Upper lobe of left lung (tissue), 6 donors: ENCODE measurements around the gene KRTAP10-2. TPM values are rescaled to one million over a fixed set of nuclear protein-coding genes. Genes with fewer than 3 reads are reported as not detected.
"Not testable (repeated sequence)": the region's sequence is repeated elsewhere in the genome, so short reads cannot be mapped to it uniquely, and the experiment has no call there.

Source experiments
- ATAC-seq, 2 donors: fragments of 200-7000 bp; cut with Tn5 transposase; one replicate each; pipeline ENCODE4 v1.9.1; 2022; ENCODE audit warnings: mild to moderate bottlenecking in 2 of 2, moderate library complexity in 2 of 2; ENCODE audit not compliant: low FRiP score in 2 of 2
- DNase-seq, 2 donors: peaks; one replicate each; pipeline ENCODE4 v3.0.0-alpha.2; 2019 to 2020
- H3K27ac ChIP-seq, 4 donors: fragments of 200-600 bp; sonication (generic); one replicate each; pipeline ENCODE4 v1.5.1; 2016 to 2019
- H3K27me3 ChIP-seq, 4 donors: fragments of 200-600 bp; sonication (generic); one replicate each; pipeline ENCODE4 v1.5.1; 2017 to 2019
- H3K36me3 ChIP-seq, 4 donors: fragments of 200-600 bp; sonication (generic); one replicate each; pipeline ENCODE4 v1.5.1; 2016 to 2019
- H3K4me1 ChIP-seq, 4 donors: fragments of 200-600 bp; sonication (generic); one replicate each; pipeline ENCODE4 v1.5.1; 2018 to 2019
- H3K4me3 ChIP-seq, 4 donors: fragments of 200-600 bp; sonication (generic); one replicate each; pipeline ENCODE4 v1.5.1; 2017 to 2019; ENCODE audit warnings: mild to moderate bottlenecking in 2 of 4, moderate library complexity in 1 of 4
- H3K9me3 ChIP-seq, 4 donors: fragments of 200-600 bp; sonication (generic); one replicate each; pipeline ENCODE4 v1.5.1; 2018 to 2019
- CTCF ChIP-seq, 6 experiments: fragments of 450-650 bp in 4 of 6; fragments of 200-600 bp in 2 of 6; sonication (generic) in 2 of 6; IDR thresholded peaks; one replicate each; pipeline ENCODE4 v1.5.1; 2016 to 2019; ENCODE audit warnings: antibody characterized with exemption in 6 of 6
- EP300 ChIP-seq, 4 donors: sonication (generic); formaldehyde crosslinking; IDR thresholded peaks; one replicate each; pipeline ENCODE4 v1.5.1; 2017; ENCODE audit warnings: antibody characterized with exemption in 4 of 4, control low read depth in 2 of 4
- POLR2A ChIP-seq, 4 donors: fragments of 450-650 bp; IDR thresholded peaks; one replicate each; pipeline ENCODE4 v1.5.1; 2016 to 2017; ENCODE audit warnings: antibody characterized with exemption in 4 of 4, mild to moderate bottlenecking in 2 of 4
- POLR2AphosphoS5 ChIP-seq, 2 donors: sonication (generic); formaldehyde crosslinking; IDR thresholded peaks; one replicate each; pipeline ENCODE4 v1.5.1; 2017; ENCODE audit warnings: antibody characterized with exemption in 2 of 2
- WGBS, 2 donors: methylation state at CpG; one replicate each; pipeline ENCODE4 v1.1.5; 2017 to 2018; 5-methylcytosine and 5-hydroxymethylcytosine counted together
- total RNA-seq, 6 donors: library from RNA; depleted of rRNA in 4 of 6; stranded (reverse); fragments of >200 nt in 4 of 6; gene quantifications; one replicate each; pipeline versions ENCODE4 v1.1.0 to v1.2.1, GENCODE V29; 2016 to 2021
- donor health status: DM: no; HTN: no; CAD: no; lungs with moderate emphysema.
- donor health status: DM: no; HTN: yes; CAD: no; lungs with severe emphysema.

The KRTAP10-2 gene, protein sequence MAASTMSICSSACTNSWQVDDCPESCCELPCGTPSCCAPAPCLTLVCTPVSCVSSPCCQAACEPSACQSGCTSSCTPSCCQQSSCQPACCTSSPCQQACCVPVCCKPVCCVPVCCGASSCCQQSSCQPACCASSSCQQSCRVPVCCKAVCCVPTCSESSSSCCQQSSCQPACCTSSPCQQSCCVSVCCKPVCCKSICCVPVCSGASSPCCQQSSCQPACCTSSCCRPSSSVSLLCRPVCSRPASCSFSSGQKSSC
- total RNA-seq = not detected

GRCh38 chr21:44551340-44551961, at the start of gene KRTAP10-2:
Gene KRTAP10-2, minus strand, starts transcription at chr21:44551505. Its CDS starts 47 bp downstream, at chr21:44551458.
- peaks cover 0 to 5% (median 1%) of the 10 kb centered on the region in 4 donors for H3K9me3 ChIP-seq
- TF ChIP-seq CTCF (IDR thresholded peaks at IDR 0.05) (no peak), POLR2AphosphoS5 (IDR thresholded peaks at IDR 0.05) (no peak), EP300 (IDR thresholded peaks at IDR 0.05) (no peak), POLR2A (IDR thresholded peaks at IDR 0.05) (no peak)
- no peaks in the 10 kb centered on the region for H3K27me3 ChIP-seq
- H3K4me3 ChIP-seq = no peak within 1 kb of the TSS
- DNase-seq = no peak
- no peak within 1 kb of the TSS for H3K27ac ChIP-seq
- no peaks in the 10 kb centered on the region for H3K36me3 ChIP-seq
- 55 to 82% methylated on average over 8 to 17 of the region's 17 CpGs for WGBS, 2 donors
- H3K4me1 ChIP-seq = peaks cover 0 to 5% (median 2%) of the 10 kb centered on the region in 4 donors
- no peak for ATAC-seq

- ATAC-seq, H3K9me3 ChIP-seq, H3K27ac ChIP-seq, H3K36me3 ChIP-seq, H3K4me1 ChIP-seq, H3K4me3 ChIP-seq, H3K27me3 ChIP-seq: not testable (repeated sequence)
- DNase-seq = peak in 1 of 2 donors; percentile 59
- WGBS, 2 donors = 87% methylated on average over 7 of the region's 10 CpGs; no CpG with 5 or more reads in 1 of the 2 donors
These were observed 49.8 kb upstream of the KRTAP10-2 start for GRCh38 chr21:44601091-44601490.

DNA sequence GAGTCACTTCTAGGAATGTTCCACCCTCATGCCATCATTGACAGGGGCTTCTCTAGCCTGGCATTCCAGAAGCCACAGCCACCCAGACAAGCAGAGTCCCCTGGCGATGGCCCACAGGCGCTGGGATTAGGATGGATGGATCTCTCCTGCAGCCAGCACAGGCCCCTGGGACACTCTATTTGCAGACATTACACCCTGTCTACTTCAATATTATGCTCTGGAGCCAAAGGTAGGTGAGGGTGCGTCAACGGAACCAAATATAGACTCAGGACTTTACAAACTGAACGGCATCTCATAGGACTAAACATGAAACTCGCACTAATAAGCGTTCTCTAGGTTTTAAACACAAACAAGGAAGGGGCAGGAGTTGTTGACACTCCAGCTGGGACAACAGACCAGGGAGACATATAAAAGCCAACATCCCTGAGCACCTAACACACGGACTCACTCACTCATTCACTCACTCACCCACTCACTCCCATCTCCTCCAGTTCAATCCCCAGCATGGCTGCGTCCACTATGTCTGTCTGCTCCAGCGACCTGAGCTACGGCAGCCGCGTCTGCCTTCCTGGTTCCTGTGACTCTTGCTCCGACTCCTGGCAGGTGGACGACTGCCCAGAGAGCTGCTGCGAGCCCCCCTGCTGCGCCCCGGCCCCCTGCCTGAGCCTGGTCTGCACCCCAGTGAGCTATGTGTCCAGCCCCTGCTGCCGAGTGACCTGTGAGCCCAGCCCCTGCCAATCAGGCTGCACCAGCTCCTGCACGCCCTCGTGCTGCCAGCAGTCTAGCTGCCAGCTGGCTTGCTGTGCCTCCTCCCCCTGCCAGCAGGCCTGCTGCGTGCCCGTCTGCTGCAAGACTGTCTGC, 49.0 kb upstream of the KRTAP10-2 start, which contains the start of gene KRTAP10-7:
Gene KRTAP10-7, plus strand, starts transcription at position 480 of the 861 bp plus-strand sequence. Its CDS starts 25 bp downstream, at position 505.
- DNase-seq = peak in 1 of 2 donors; percentile 72
- not testable (repeated sequence) for H3K27ac ChIP-seq, ATAC-seq, H3K27me3 ChIP-seq, H3K4me3 ChIP-seq, H3K9me3 ChIP-seq, H3K36me3 ChIP-seq, H3K4me1 ChIP-seq
- 73 to 75% methylated on average over 14 to 23 of the region's 23 CpGs for WGBS, 2 donors

DNA sequence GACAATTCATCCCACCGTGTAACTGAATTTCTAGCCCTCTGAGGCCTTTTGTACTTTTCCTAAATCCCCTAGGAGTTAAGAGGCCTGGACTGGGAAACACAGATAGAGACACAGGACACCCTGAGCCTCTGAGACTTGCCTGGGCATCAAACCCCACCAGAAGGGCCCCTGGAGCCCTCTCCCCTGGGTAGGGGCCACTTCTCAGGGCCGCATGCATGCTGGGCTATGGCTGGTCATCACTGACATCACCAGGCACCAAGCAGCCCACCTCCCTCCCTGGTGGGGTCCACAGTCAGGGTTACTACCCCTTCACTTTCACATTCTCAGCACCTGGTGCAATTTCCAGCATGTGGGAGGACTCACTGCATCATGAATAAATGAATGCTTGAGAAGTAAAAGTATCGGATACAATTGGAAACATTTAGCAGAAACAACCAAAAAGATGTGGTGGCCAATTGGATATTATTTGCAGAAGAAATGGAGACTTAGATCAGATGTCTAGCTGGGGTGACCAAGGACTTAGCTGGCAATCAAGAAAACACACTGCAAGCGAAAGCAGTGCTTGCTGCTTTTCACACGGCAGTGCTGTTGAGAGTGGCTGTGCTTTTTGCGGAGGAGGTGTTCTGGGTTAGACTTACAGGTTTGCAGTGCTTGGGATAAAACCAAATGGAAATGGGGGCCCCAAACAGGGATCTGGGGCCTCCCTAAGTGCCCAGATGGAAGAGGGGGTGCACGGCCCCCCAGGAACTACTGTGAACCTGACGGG, 48.1 kb upstream of the KRTAP10-2 start:
- ATAC-seq (no peak), DNase-seq (no peak)
- Histone ChIP-seq H3K36me3 (no peaks in the 10 kb centered on the region), H3K27me3 (no peaks in the 10 kb centered on the region), H3K4me3 (no peak overlapping the region), H3K4me1 (no peaks in the 10 kb centered on the region), H3K9me3 (no peaks in the 10 kb centered on the region), H3K27ac (no peak overlapping the region)
- TF ChIP-seq EP300 (IDR thresholded peaks at IDR 0.05) = no peak
- TF ChIP-seq CTCF (IDR thresholded peaks at IDR 0.05) = no peak
- TF ChIP-seq POLR2AphosphoS5 (IDR thresholded peaks at IDR 0.05) = no peak
- no peak for TF ChIP-seq POLR2A (IDR thresholded peaks at IDR 0.05)
- WGBS, 2 donors = 91 to 98% methylated on average over 6 to 8 of the region's 8 CpGs

DNA sequence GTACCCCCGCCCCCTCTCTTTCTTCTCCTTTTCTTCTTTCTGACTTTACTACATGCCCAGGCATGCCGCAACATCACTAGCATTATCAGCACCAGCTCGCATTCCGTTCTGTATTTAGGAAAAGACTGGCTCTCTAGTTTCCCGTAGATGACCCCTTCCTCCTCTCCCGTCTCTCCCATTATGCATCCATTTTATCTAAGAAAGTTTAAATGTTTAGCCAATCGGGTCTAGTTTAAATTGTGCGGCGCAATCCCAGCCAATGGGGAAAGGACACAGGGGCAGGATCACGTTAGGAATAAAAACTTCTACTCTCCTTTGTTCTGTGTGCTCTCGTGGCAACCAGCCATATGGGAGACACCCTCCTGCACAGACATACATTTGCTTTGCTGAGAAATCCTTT, 46.8 kb upstream of the KRTAP10-2 start:
- Histone ChIP-seq H3K27ac (no peak overlapping the region), H3K9me3 (no peaks in the 10 kb centered on the region), H3K36me3 (no peaks in the 10 kb centered on the region), H3K27me3 (no peaks in the 10 kb centered on the region), H3K4me1 (no peaks in the 10 kb centered on the region), H3K4me3 (no peak overlapping the region)
- ATAC-seq (no peak), DNase-seq (no peak)
- WGBS, 2 donors = 79 to 81% methylated on average over 11 of the region's 11 CpGs
- TF ChIP-seq POLR2AphosphoS5 (IDR thresholded peaks at IDR 0.05) (no peak), POLR2A (IDR thresholded peaks at IDR 0.05) (no peak), EP300 (IDR thresholded peaks at IDR 0.05) (no peak), CTCF (IDR thresholded peaks at IDR 0.05) (no peak)
